ENCODE results near the gene USP3. TPM values are rescaled to one million over a fixed set of nuclear protein-coding genes. Genes with fewer than 3 reads are reported as not detected.
"Not testable (repeated sequence)": the region's sequence is repeated elsewhere in the genome, so short reads cannot be mapped to it uniquely, and the experiment has no call there.

The USP3 gene
- total RNA-seq, 2 experiments from 2014 or later: 62.7 to 70.8 TPM

GRCh38 chr15:63605816-63606215, 101.4 kb downstream of the USP3 start:
- ChIA-PET CTCF (interaction anchor here (0.7 to 2.2 kb wide), 8 partner anchors 9 to 466 kb away, joined by 3 to 6 read pairs (median 3); no protein-coding TSS in a partner anchor), POLR2A (no interaction called here)
- peaks cover 68% of the 10 kb centered on the region for H3K4me1 Mint-ChIP-seq
- no peaks in the 10 kb centered on the region for H3K27me3 Mint-ChIP-seq
- no peak overlapping the region for H3K4me3 Mint-ChIP-seq
- H3K27ac Mint-ChIP-seq: peak overlapping the region; percentile 94
- peak; percentile 73 for DNase-seq
- H3K9me3 Mint-ChIP-seq: no peaks in the 10 kb centered on the region
- H3K36me3 Mint-ChIP-seq (ENCODE audit: low read depth): peaks cover 28% of the 10 kb centered on the region

GRCh38 chr15:63606308-63606707, 101.9 kb downstream of the USP3 start:
- Mint-ChIP-seq H3K27ac (peak overlapping the region; percentile 94), H3K4me3 (no peak overlapping the region), H3K27me3 (no peaks in the 10 kb centered on the region), H3K36me3 (ENCODE audit: low read depth) (peaks cover 31% of the 10 kb centered on the region), H3K9me3 (no peaks in the 10 kb centered on the region), H3K4me1 (peaks cover 73% of the 10 kb centered on the region)
- CTCF ChIA-PET: interaction anchor here (0.7 to 2.2 kb wide), 7 partner anchors 8 to 465 kb away, joined by 3 to 6 read pairs (median 3); no protein-coding TSS in a partner anchor
- POLR2A ChIA-PET: interaction anchor here (0.7 kb wide), 1 partner anchor 104 kb away, joined by 5 read pairs; no protein-coding TSS in a partner anchor
- no peak for DNase-seq

- no peak for DNase-seq
- no peaks in the 10 kb centered on the region for H3K27me3 Mint-ChIP-seq
- POLR2A ChIA-PET: no interaction called here
- no peaks in the 10 kb centered on the region for H3K9me3 Mint-ChIP-seq
- no peak overlapping the region for H3K4me3 Mint-ChIP-seq
- H3K36me3 Mint-ChIP-seq (ENCODE audit: low read depth): peaks cover 39% of the 10 kb centered on the region
- H3K4me1 Mint-ChIP-seq: peaks cover 57% of the 10 kb centered on the region
- H3K27ac Mint-ChIP-seq: no peak overlapping the region
- CTCF ChIA-PET: interaction anchor here (0.7 to 3.1 kb wide), 12 partner anchors 15 to 461 kb away, joined by 3 to 30 read pairs (median 4); no protein-coding TSS in a partner anchor
Measured at GRCh38 chr15:63608989-63609388, 104.6 kb downstream of the USP3 start.

- DNase-seq: no peak
- ChIA-PET CTCF (interaction anchor here (0.6 to 3.5 kb wide), 38 partner anchors 9 to 544 kb away, joined by 3 to 31 read pairs (median 4); partner anchors contain the start of genes CIAO2A, DAPK2, FBXL22 and SNX1), POLR2A (interaction anchor here (0.6 kb wide), 1 partner anchor 110 kb away, joined by 3 read pairs; no protein-coding TSS in a partner anchor)
- Mint-ChIP-seq H3K9me3 (no peaks in the 10 kb centered on the region), H3K36me3 (ENCODE audit: low read depth) (peaks cover 44% of the 10 kb centered on the region), H3K27ac (peak overlapping the region; percentile 14), H3K27me3 (no peaks in the 10 kb centered on the region), H3K4me1 (peaks cover 53% of the 10 kb centered on the region), H3K4me3 (no peak overlapping the region)
Measured at GRCh38 chr15:63609448-63609847, 105.1 kb downstream of the USP3 start.

GRCh38 chr15:63610209-63610841, 105.9 kb downstream of the USP3 start:
- Mint-ChIP-seq H3K9me3 (no peaks in the 10 kb centered on the region), H3K4me3 (peak overlapping the region; percentile 9), H3K36me3 (ENCODE audit: low read depth) (peaks cover 49% of the 10 kb centered on the region), H3K27ac (peak overlapping the region; percentile 91), H3K27me3 (no peaks in the 10 kb centered on the region), H3K4me1 (peaks cover 45% of the 10 kb centered on the region)
- peak; percentile 86 for DNase-seq
- ChIA-PET CTCF (interaction anchor here (0.6 to 3.5 kb wide), 38 partner anchors 10 to 1545 kb away, joined by 3 to 31 read pairs (median 4); partner anchors contain the start of genes CIAO2A, DAPK2, FBXL22 and SNX1), POLR2A (interaction anchor here (0.6 kb wide), 1 partner anchor 109 kb away, joined by 3 read pairs; no protein-coding TSS in a partner anchor)

GRCh38 chr15:63611177-63611576, 106.8 kb downstream of the USP3 start:
- H3K4me1 Mint-ChIP-seq: peaks cover 37% of the 10 kb centered on the region
- no peaks in the 10 kb centered on the region for H3K9me3 Mint-ChIP-seq
- peak overlapping the region; percentile 91 for H3K27ac Mint-ChIP-seq
- no peaks in the 10 kb centered on the region for H3K27me3 Mint-ChIP-seq
- DNase-seq: no peak
- peaks cover 56% of the 10 kb centered on the region for H3K36me3 Mint-ChIP-seq (ENCODE audit: low read depth)
- ChIA-PET CTCF (interaction anchor here (0.6 to 3.5 kb wide), 11 partner anchors 11 to 542 kb away, joined by 3 to 31 read pairs (median 7); partner anchors contain the start of genes DAPK2 and FBXL22), POLR2A (no interaction called here)
- H3K4me3 Mint-ChIP-seq: no peak overlapping the region

GRCh38 chr15:63612300-63612699, 107.9 kb downstream of the USP3 start:
- CTCF ChIA-PET: interaction anchor here (3.1 to 3.5 kb wide), 3 partner anchors 12 to 434 kb away, joined by 12 to 31 read pairs (median 15); partner anchors contain the start of gene DAPK2
- H3K4me3 Mint-ChIP-seq: no peak overlapping the region
- H3K27ac Mint-ChIP-seq: peak overlapping the region; percentile 91
- H3K36me3 Mint-ChIP-seq (ENCODE audit: low read depth): peaks cover 59% of the 10 kb centered on the region
- H3K9me3 Mint-ChIP-seq: no peaks in the 10 kb centered on the region
- no peaks in the 10 kb centered on the region for H3K27me3 Mint-ChIP-seq
- POLR2A ChIA-PET: interaction anchor here (0.7 kb wide), 1 partner anchor 91 kb away, joined by 3 read pairs; no protein-coding TSS in a partner anchor
- no peak for DNase-seq
- H3K4me1 Mint-ChIP-seq: peaks cover 29% of the 10 kb centered on the region

- POLR2A ChIA-PET: no interaction called here
- CTCF ChIA-PET: interaction anchor here (0.6 to 1.9 kb wide), 3 partner anchors 9 to 532 kb away, joined by 3 to 8 read pairs (median 3); no protein-coding TSS in a partner anchor
- Mint-ChIP-seq H3K4me1 (peaks cover 7% of the 10 kb centered on the region), H3K9me3 (peaks cover 4% of the 10 kb centered on the region), H3K36me3 (ENCODE audit: low read depth) (peaks cover 58% of the 10 kb centered on the region), H3K27ac (no peak overlapping the region), H3K27me3 (no peaks in the 10 kb centered on the region), H3K4me3 (no peak overlapping the region)
- DNase-seq: no peak
Measured at GRCh38 chr15:63615935-63616334, 111.5 kb downstream of the USP3 start.

- peaks cover 63% of the 10 kb centered on the region for H3K36me3 Mint-ChIP-seq (ENCODE audit: low read depth)
- CTCF ChIA-PET, H3K4me1 Mint-ChIP-seq: not testable (repeated sequence)
Measured at GRCh38 chr15:63617147-63617546, 112.8 kb downstream of the USP3 start.

GRCh38 chr15:63617627-63618026, 113.2 kb downstream of the USP3 start:
- H3K9me3 Mint-ChIP-seq, H3K4me1 Mint-ChIP-seq, H3K27me3 Mint-ChIP-seq, H3K4me3 Mint-ChIP-seq, CTCF ChIA-PET, POLR2A ChIA-PET, DNase-seq, H3K27ac Mint-ChIP-seq: not testable (repeated sequence)
- H3K36me3 Mint-ChIP-seq (ENCODE audit: low read depth): peaks cover 67% of the 10 kb centered on the region

More at GRCh38 chr15:63617147-63617546, 112.8 kb downstream of the USP3 start:
- DNase-seq, POLR2A ChIA-PET, H3K4me3 Mint-ChIP-seq, H3K9me3 Mint-ChIP-seq, H3K27ac Mint-ChIP-seq, H3K27me3 Mint-ChIP-seq: not testable (repeated sequence)

- H3K4me1 Mint-ChIP-seq, H3K27ac Mint-ChIP-seq, POLR2A ChIA-PET, H3K4me3 Mint-ChIP-seq, H3K27me3 Mint-ChIP-seq, DNase-seq, H3K9me3 Mint-ChIP-seq, CTCF ChIA-PET: not testable (repeated sequence)
- H3K36me3 Mint-ChIP-seq (ENCODE audit: low read depth): peaks cover 66% of the 10 kb centered on the region
Measured at GRCh38 chr15:63620760-63621159, 116.4 kb downstream of the USP3 start.

- ChIA-PET CTCF (interaction anchor here (0.6 to 3.8 kb wide), 2 partner anchors 13 to 458 kb away, joined by 4 to 15 read pairs; no protein-coding TSS in a partner anchor), POLR2A (no interaction called here)
- Mint-ChIP-seq H3K9me3 (peaks cover 5% of the 10 kb centered on the region), H3K36me3 (ENCODE audit: low read depth) (peaks cover 67% of the 10 kb centered on the region), H3K4me1 (peaks cover 2% of the 10 kb centered on the region), H3K27me3 (no peaks in the 10 kb centered on the region), H3K4me3 (no peak overlapping the region), H3K27ac (no peak overlapping the region)
- DNase-seq: no peak
Measured at GRCh38 chr15:63623232-63623969, 119.0 kb downstream of the USP3 start.
